NB4 (cell line): Measurements from ENCODE around the gene MAN1B1.

ENCODE experiments used
- DNase-seq: peaks from one replicate; pipeline ENCODE4 v3.0.0; 2010; ENCODE audit warnings: low read depth
- H3K4me3 ChIP-seq: one replicate; pipeline ENCODE4 v1.5.1; 2011; ENCODE audit warnings: mild to moderate bottlenecking, low read depth, low read length, moderate library complexity
- MYC ChIP-seq: IDR thresholded peaks from 2 replicates; pipeline ENCODE4 v1.6.1; 2011; ENCODE audit warnings: low read depth, low read length
- POLR2A ChIP-seq: IDR thresholded peaks from 2 replicates; pipeline ENCODE4 v1.6.1; 2011; ENCODE audit warnings: mild to moderate bottlenecking; ENCODE audit not compliant: insufficient read length; ENCODE audit errors: extremely low read depth
- TF ChIP-seq, protein P1 (sequence below): IDR thresholded peaks from one replicate; pipeline ENCODE4 v1.5.1; 2012; ENCODE audit warnings: low read depth, low read length
- TF ChIP-seq, protein P2 (sequence below): IDR thresholded peaks from 2 replicates; pipeline ENCODE4 v1.6.1; 2011; ENCODE audit warnings: low read depth, low read length

Gene MAN1B1

DNA sequence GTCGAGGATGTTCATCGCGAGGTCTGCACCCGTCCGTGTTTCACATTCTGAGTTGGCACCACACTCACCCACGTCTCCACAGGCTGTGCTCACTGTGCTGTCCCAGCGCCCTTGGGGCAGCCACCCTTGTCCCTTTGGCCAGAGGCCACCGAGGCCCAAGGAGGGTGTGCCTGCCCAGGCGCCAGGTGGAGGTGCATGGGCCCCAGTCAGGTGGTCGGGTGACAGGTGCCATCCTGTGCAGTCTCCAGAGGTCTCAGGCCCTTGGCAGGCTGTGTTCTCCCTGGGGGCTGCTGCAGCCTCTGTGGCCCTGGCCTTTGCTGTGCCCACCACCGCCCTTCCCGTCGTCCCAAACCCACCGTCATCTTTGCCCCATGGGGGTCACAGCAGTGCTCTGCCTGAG lies 12.4 kb downstream of the MAN1B1 start:
- no peak overlapping the region for H3K4me3 ChIP-seq
- DNase-seq: no peak
- TF ChIP-seq MYC (no peak), POLR2A (no peak)
- TF ChIP-seq, protein P1, sequence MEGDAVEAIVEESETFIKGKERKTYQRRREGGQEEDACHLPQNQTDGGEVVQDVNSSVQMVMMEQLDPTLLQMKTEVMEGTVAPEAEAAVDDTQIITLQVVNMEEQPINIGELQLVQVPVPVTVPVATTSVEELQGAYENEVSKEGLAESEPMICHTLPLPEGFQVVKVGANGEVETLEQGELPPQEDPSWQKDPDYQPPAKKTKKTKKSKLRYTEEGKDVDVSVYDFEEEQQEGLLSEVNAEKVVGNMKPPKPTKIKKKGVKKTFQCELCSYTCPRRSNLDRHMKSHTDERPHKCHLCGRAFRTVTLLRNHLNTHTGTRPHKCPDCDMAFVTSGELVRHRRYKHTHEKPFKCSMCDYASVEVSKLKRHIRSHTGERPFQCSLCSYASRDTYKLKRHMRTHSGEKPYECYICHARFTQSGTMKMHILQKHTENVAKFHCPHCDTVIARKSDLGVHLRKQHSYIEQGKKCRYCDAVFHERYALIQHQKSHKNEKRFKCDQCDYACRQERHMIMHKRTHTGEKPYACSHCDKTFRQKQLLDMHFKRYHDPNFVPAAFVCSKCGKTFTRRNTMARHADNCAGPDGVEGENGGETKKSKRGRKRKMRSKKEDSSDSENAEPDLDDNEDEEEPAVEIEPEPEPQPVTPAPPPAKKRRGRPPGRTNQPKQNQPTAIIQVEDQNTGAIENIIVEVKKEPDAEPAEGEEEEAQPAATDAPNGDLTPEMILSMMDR: no peak
- TF ChIP-seq, protein P2, sequence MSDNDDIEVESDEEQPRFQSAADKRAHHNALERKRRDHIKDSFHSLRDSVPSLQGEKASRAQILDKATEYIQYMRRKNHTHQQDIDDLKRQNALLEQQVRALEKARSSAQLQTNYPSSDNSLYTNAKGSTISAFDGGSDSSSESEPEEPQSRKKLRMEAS: no peak

DNA sequence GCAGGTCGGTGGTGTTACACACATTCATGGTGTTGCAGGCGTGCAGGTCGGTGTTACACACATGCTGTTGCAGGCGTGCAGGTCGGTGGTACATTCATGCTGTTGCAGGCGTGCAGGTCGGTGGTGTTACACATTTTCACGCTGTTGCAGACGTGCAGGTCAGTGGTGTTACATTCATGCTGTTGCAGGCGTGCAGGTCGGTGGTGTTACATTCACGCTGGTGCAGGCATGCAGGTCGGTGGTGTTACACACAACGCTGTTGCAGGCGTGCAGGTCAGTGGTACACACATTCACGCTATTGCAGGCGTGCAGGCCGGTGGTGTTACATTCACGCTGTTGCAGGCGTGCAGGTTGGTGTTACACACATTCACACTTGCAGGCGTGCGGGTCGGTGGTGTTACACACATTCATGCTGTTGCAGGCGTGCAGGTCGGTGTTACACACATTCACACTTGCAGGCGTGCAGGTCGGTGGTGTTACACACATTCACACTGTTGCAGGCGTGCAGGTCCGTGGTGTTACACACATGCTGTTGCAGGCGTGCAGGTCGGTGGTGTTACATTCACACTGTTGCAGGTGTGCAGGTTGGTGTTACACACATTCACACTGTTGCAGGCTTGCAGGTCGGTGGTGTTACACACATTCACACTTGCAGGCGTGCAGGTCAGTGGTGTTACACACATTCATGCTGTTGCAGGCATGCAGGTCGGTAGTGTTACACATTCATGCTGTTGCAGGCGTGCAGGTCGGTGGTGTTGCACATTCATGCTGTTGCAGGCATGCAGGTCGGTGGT lies 16.6 kb downstream of the MAN1B1 start:
- TF ChIP-seq MYC (no peak), POLR2A (no peak)
- TF ChIP-seq, protein P2: no peak
- TF ChIP-seq, protein P1: no peak
- H3K4me3 ChIP-seq: no peak overlapping the region
- DNase-seq: no peak

DNA sequence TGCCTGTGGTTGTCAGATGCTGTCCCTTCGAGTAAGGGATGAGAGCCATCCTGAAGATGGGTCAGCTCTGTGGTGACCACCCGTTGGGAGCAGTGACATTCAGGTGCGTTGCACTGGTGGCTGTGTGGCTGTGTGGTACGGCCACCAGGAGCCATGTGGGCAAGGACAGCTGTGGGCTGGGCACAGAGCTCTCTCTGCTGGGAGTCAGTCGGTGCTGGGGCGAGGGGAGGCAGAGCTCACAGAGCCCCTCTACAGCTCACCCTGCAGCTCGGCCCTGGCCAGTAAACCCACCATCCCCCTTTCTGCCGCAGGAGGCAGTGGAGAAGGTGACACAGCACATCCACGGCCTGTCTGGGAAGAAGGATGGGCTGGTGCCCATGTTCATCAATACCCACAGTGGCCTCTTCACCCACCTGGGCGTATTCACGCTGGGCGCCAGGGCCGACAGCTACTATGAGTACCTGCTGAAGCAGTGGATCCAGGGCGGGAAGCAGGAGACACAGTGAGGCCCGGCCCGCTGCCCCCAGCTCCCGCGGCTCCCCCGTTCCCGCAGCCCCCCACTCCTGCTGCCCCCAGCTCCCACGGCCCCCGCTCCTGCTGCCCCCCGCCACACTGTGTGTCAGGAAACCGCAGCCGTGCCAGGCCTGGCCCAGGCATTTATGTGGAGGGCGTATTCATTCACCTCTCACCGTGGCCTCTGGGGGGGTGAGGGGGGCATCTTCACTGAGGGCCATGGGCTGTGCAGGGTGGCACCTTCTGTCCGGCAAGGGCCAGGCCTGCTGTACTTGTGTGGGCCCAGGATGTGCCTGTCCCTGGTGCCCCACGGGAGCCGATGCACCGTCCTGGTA lies 19.3 kb downstream of the MAN1B1 start:
- H3K4me3 ChIP-seq: no peak overlapping the region
- TF ChIP-seq, protein P2: no peak
- TF ChIP-seq, protein P1: no peak
- TF ChIP-seq MYC (no peak), POLR2A (no peak)
- DNase-seq: no peak

DNA sequence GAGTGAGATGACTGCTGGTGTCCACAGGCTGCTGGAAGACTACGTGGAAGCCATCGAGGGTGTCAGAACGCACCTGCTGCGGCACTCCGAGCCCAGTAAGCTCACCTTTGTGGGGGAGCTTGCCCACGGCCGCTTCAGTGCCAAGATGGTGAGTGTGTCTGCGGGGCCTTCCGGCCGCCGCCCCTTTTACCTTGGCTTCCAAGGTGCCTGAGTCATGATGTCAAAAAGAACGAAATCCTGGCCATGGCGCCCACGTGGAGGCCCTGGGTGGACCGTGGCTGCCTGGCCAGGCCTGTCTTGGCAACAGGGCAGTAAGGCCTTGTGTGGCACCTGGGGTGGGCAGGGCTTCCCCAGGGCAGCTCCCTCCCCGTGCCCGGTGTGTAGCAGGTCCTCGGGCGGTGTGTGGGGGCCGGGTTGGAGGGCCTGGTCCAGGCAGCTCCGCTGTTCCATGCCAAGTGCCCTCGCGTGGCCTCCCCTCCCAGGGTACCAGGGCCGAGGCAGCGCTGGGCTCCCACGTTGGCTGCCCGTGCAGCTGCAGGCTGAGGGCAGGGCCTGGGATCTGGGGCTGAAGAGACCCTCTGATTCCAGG lies 20.0 kb downstream of the MAN1B1 start:
- no peak for DNase-seq
- H3K4me3 ChIP-seq: no peak overlapping the region
- TF ChIP-seq MYC: no peak
- TF ChIP-seq, protein P2: no peak
- TF ChIP-seq, protein P1: no peak
- no peak for TF ChIP-seq POLR2A

DNA sequence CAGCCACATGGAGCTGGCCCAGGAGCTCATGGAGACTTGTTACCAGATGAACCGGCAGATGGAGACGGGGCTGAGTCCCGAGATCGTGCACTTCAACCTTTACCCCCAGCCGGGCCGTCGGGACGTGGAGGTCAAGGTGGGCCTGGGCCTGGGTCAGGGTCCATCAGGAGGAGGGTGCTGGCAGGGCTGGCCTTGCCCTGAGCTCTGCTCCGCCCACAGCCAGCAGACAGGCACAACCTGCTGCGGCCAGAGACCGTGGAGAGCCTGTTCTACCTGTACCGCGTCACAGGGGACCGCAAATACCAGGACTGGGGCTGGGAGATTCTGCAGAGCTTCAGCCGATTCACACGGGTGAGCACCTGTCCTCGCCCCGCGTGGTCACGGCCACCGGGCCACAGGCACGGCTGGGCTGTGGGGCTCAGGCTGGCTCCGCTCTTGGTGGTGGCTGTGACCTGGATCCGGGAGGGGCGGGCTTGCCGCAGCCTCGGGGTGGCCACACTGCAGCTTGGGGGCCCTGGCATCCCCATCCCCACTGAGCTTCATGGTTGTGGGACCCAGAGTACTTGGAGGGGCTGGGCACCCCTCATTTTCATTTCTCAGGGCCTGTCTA lies 20.6 kb downstream of the MAN1B1 start:
- H3K4me3 ChIP-seq: no peak overlapping the region
- no peak for DNase-seq
- no peak for TF ChIP-seq MYC
- TF ChIP-seq, protein P1: no peak
